KMS-11 (cell line): Measurements from ENCODE around the gene TMED7.

Experiments
- H2AFZ ChIP-seq: fragments of 200-600 bp; sonication (generic); 2 replicates; pipeline ENCODE4 v1.6.1; 2016; ENCODE audit warnings: antibody characterized with exemption, mixed run types, low read depth
- H3K27ac ChIP-seq: fragments of 200-600 bp; sonication (generic); 2 replicates; pipeline ENCODE4 v1.6.1; 2016; ENCODE audit warnings: mild to moderate bottlenecking, mixed run types
- H3K27me3 ChIP-seq: fragments of 200-600 bp; sonication (generic); 2 replicates; pipeline ENCODE4 v1.6.1; 2017; ENCODE audit warnings: mild to moderate bottlenecking, low read depth, mixed run types, moderate library complexity; ENCODE audit not compliant: insufficient read depth
- H3K36me3 ChIP-seq: fragments of 200-600 bp; sonication (generic); 2 replicates; pipeline ENCODE4 v1.6.1; 2017; ENCODE audit warnings: mild to moderate bottlenecking, mixed run types; ENCODE audit not compliant: insufficient read depth
- H3K4me1 ChIP-seq: fragments of 200-600 bp; sonication (generic); 2 replicates; pipeline ENCODE4 v1.6.1; 2016; ENCODE audit warnings: mild to moderate bottlenecking, low read depth, mixed run types; ENCODE audit not compliant: poor library complexity, severe bottlenecking
- H3K4me2 ChIP-seq: fragments of 200-600 bp; sonication (generic); 2 replicates; pipeline ENCODE4 v1.7.0; 2016; ENCODE audit warnings: mild to moderate bottlenecking, mixed run types
- H3K4me3 ChIP-seq: fragments of 200-600 bp; sonication (generic); IDR thresholded peaks from 2 replicates; pipeline ENCODE4 v1.6.1; 2017; ENCODE audit warnings: low read depth, low read length, mixed read lengths; ENCODE audit not compliant: insufficient read depth
- H3K79me2 ChIP-seq: fragments of 200-600 bp; sonication (generic); 2 replicates; pipeline ENCODE4 v1.6.1; 2016; ENCODE audit warnings: low read depth, mixed run types; ENCODE audit not compliant: insufficient read depth
- H3K9ac ChIP-seq: fragments of 200-600 bp; sonication (generic); 2 replicates; pipeline ENCODE4 v1.6.1; 2016; ENCODE audit warnings: mild to moderate bottlenecking, mixed run types
- H4K20me1 ChIP-seq: fragments of 200-600 bp; sonication (generic); 2 replicates; pipeline ENCODE4 v1.6.1; 2016; ENCODE audit warnings: mild to moderate bottlenecking, mixed run types; ENCODE audit not compliant: insufficient read depth
- CTCF ChIP-seq: fragments of 200-600 bp; sonication (generic); conservative IDR thresholded peaks from 2 replicates; pipeline ENCODE4 v1.6.1; 2017; ENCODE audit warnings: low read depth, mild to moderate bottlenecking, antibody characterized with exemption, low read length, moderate library complexity, mixed read lengths

The TMED7 gene

GRCh38 chr5:115578657-115579056 lies 47.2 kb downstream of the TMED7 start:
- no peak for TF ChIP-seq CTCF
- Histone ChIP-seq H3K27me3 (no peaks in the 10 kb centered on the region), H2AFZ (no peak overlapping the region), H3K36me3 (no peaks in the 10 kb centered on the region), H3K4me3 (no peak overlapping the region), H3K9ac (no peak overlapping the region), H4K20me1 (no peaks in the 10 kb centered on the region), H3K4me1 (peaks cover 4% of the 10 kb centered on the region), H3K27ac (no peak overlapping the region), H3K4me2 (no peak overlapping the region), H3K79me2 (no peaks in the 10 kb centered on the region)

GRCh38 chr5:115577741-115578140 lies 48.1 kb downstream of the TMED7 start:
- H3K4me1 ChIP-seq, result peaks cover 4% of the 10 kb centered on the region
- no peak for TF ChIP-seq CTCF

GRCh38 chr5:115577329-115577728 lies 48.5 kb downstream of the TMED7 start:
- Histone ChIP-seq H3K4me3 (no peak overlapping the region), H3K4me2 (no peak overlapping the region), H3K9ac (no peak overlapping the region), H2AFZ (no peak overlapping the region), H3K27ac (no peak overlapping the region), H4K20me1 (no peaks in the 10 kb centered on the region), H3K4me1 (peaks cover 4% of the 10 kb centered on the region), H3K36me3 (no peaks in the 10 kb centered on the region), H3K79me2 (no peaks in the 10 kb centered on the region), H3K27me3 (no peaks in the 10 kb centered on the region)
- no peak for TF ChIP-seq CTCF

More at GRCh38 chr5:115577741-115578140, 48.1 kb downstream of the TMED7 start:
- Histone ChIP-seq H3K9ac (no peak overlapping the region), H4K20me1 (no peaks in the 10 kb centered on the region), H3K4me2 (no peak overlapping the region), H3K79me2 (no peaks in the 10 kb centered on the region), H3K4me3 (no peak overlapping the region), H3K27ac (no peak overlapping the region), H3K36me3 (no peaks in the 10 kb centered on the region), H3K27me3 (no peaks in the 10 kb centered on the region), H2AFZ (no peak overlapping the region)

GRCh38 chr5:115575167-115576070 lies 50.4 kb downstream of the TMED7 start:
- H3K27me3 ChIP-seq, result no peaks in the 10 kb centered on the region
- no peaks in the 10 kb centered on the region for H3K36me3 ChIP-seq
- no peaks in the 10 kb centered on the region for H3K79me2 ChIP-seq
- H3K4me2 ChIP-seq, result no peak overlapping the region
- TF ChIP-seq CTCF, result no peak
- no peak overlapping the region for H3K9ac ChIP-seq
- H4K20me1 ChIP-seq, result no peaks in the 10 kb centered on the region
- no peak overlapping the region for H3K27ac ChIP-seq
- H3K4me3 ChIP-seq, result no peak overlapping the region
- H3K4me1 ChIP-seq, result peaks cover 4% of the 10 kb centered on the region
- H2AFZ ChIP-seq, result no peak overlapping the region
